Mesothelial cell of epicardium (in vitro differentiated cells): ENCODE measurements around the gene GLT8D1. TPM values are rescaled to one million over a fixed set of nuclear protein-coding genes. Genes with fewer than 3 reads are reported as not detected.

ENCODE experiments used
- DNase-seq, 2 experiments: peaks; one replicate each; pipeline ENCODE4 v3.0.0; 2021; ENCODE audit warnings: low spot score in 2 of 2; ENCODE audit not compliant: unreplicated experiment in 2 of 2
- H3K27ac Mint-ChIP-seq: 2 replicates; pipeline ENCODE4 v1.8.0; 2021; ENCODE audit warnings: mixed read lengths
- H3K27me3 Mint-ChIP-seq: 2 replicates; pipeline ENCODE4 v1.8.0; 2021; ENCODE audit warnings: low read depth, mixed read lengths
- H3K36me3 Mint-ChIP-seq: 2 replicates; pipeline ENCODE4 v1.8.0; 2021; ENCODE audit warnings: mixed read lengths
- H3K4me1 Mint-ChIP-seq: 2 replicates; pipeline ENCODE4 v1.8.0; 2021; ENCODE audit warnings: mixed read lengths
- H3K4me3 Mint-ChIP-seq: 2 replicates; pipeline ENCODE4 v1.8.0; 2021; ENCODE audit warnings: mild to moderate bottlenecking, moderate library complexity, mixed read lengths
- H3K9me3 Mint-ChIP-seq: 2 replicates; pipeline ENCODE4 v1.8.0; 2021; ENCODE audit warnings: mixed read lengths
- total RNA-seq: library from RNA; stranded (reverse); gene quantifications from 3 replicates; pipeline ENCODE4 v1.2.1, GENCODE V29; 2021
- TF ChIP-seq, protein P1 (sequence below): fragments of 200-600 bp; sonication (generic); IDR thresholded peaks from one replicate; pipeline ENCODE4 v1.5.0; 2021; ENCODE audit warnings: antibody characterized with exemption; ENCODE audit not compliant: unreplicated experiment

Gene GLT8D1
- total RNA-seq, 1 donor from 2014 or later: 79.2 TPM

DNA sequence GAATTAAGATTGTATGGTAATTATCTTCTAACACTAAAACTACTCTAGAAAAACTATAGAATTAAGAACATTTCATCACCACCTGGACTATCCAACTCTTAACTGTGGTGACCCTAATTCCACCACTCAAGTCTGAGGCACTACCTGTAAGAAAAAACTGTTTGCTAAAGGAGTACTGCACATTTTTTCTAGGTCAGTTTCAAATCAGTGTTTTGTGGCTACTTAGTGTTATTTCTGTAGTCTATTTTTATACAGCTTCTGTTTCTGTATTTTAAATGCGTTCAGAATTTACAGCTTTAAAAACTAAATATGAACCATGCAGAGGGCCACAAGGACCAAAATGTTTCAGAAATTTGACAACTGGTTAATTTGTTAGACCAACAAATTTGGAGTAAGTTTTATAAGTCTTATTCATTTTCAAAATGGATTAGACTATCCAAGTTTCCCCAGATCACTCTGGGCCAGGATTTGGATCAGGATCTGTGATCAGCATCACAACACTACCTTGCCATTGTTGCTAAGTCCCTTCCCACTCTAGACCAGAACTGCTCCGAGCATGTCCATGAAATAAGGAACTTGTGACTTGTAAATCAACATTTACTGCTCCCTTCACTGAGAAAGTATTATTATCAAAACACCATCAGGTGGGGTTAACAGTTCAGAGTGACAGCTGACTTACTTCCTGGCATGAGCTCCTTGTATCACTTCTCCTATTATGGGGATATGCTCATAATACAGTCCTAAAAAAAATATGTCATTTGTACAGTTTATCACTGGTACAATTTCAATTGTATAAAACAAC lies 8.6 kb downstream of the GLT8D1 start:
- no peaks in the 10 kb centered on the region for H3K27me3 Mint-ChIP-seq
- H3K4me3 Mint-ChIP-seq: no peak overlapping the region
- H3K36me3 Mint-ChIP-seq: peaks cover 36% of the 10 kb centered on the region
- TF ChIP-seq, protein P1, sequence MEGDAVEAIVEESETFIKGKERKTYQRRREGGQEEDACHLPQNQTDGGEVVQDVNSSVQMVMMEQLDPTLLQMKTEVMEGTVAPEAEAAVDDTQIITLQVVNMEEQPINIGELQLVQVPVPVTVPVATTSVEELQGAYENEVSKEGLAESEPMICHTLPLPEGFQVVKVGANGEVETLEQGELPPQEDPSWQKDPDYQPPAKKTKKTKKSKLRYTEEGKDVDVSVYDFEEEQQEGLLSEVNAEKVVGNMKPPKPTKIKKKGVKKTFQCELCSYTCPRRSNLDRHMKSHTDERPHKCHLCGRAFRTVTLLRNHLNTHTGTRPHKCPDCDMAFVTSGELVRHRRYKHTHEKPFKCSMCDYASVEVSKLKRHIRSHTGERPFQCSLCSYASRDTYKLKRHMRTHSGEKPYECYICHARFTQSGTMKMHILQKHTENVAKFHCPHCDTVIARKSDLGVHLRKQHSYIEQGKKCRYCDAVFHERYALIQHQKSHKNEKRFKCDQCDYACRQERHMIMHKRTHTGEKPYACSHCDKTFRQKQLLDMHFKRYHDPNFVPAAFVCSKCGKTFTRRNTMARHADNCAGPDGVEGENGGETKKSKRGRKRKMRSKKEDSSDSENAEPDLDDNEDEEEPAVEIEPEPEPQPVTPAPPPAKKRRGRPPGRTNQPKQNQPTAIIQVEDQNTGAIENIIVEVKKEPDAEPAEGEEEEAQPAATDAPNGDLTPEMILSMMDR: no peak
- no peak for DNase-seq
- H3K9me3 Mint-ChIP-seq: no peaks in the 10 kb centered on the region
- H3K4me1 Mint-ChIP-seq: no peaks in the 10 kb centered on the region
- H3K27ac Mint-ChIP-seq: peak overlapping the region; percentile 25

DNA sequence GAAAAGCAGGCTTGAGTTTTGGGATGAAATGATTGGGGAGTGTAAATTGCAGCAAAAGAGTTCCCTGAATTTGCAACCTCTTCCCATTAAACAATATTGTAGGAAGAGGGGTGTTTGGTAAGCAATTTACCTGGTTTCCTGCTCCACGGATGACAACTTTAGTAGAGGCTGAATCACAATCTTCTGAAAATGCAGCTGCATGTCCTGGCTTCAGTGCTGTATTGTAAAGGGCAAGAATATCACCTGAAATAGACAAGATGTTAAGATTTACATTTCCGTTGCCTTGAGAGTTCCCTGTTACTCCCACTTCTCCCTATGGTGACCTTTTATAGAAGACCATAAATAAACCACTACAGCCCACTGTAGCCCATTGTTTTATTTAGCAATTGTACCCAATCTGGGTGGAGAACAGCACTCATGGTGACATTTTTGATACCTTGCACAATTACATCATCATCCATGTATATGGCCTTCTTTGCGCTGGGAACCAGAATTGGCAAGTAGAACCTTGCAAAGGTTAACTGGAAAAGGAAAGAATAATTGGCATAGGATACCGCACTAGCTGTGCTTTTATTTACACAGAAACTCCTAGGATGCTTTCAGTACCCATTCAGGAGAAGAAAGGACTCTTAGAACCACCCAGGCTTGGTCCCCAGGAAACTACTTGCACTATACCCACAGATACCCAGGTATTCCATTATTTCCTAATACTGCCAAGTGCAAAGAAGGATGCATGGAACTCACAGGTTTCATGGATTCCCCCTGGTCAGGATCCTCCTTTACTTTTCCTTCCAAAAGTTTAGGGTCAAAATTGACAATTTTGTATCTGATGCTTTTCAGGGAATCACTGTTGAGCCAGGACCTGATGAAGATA lies 9.6 kb downstream of the GLT8D1 start:
- TF ChIP-seq, protein P1: no peak
- Mint-ChIP-seq H3K27me3 (no peaks in the 10 kb centered on the region), H3K27ac (peak overlapping the region; percentile 13), H3K36me3 (peaks cover 40% of the 10 kb centered on the region), H3K4me1 (no peaks in the 10 kb centered on the region), H3K4me3 (no peak overlapping the region), H3K9me3 (no peaks in the 10 kb centered on the region)
- DNase-seq: no peak

DNA sequence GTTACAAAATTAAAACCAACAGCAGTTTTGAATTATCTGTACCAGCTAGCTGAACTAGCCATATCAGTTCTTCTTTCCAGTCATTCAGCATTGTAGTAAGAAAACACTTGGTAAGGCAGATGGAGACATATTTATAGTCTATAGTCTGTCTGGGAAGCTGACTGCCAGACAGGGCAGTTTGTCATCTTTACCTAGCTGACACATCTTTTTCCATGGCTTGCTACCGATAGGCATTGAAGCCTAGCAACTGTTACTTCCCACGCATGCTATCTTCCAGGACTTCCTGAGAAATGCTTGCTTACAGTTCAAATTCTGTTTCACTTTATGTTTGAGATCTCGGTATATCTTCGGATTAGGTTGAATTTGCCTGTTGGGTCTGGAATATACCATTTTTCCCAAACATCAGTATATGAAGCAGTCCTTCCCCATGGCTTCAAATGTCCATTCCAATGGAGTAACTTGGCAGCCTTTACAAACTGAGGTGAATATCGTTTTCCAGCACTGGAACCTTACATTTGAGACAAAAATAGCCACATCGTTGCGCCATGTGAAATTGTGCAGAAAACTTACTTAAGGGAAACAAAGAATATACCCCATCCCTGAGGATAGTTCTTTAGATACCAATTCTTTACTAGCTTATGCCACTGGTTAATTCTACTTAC lies 10.9 kb downstream of the GLT8D1 start:
- Mint-ChIP-seq H3K4me3 (no peak overlapping the region), H3K27ac (peak overlapping the region; percentile 43), H3K36me3 (peaks cover 44% of the 10 kb centered on the region), H3K27me3 (no peaks in the 10 kb centered on the region), H3K4me1 (no peaks in the 10 kb centered on the region), H3K9me3 (no peaks in the 10 kb centered on the region)
- TF ChIP-seq, protein P1: no peak
- DNase-seq: no peak

DNA sequence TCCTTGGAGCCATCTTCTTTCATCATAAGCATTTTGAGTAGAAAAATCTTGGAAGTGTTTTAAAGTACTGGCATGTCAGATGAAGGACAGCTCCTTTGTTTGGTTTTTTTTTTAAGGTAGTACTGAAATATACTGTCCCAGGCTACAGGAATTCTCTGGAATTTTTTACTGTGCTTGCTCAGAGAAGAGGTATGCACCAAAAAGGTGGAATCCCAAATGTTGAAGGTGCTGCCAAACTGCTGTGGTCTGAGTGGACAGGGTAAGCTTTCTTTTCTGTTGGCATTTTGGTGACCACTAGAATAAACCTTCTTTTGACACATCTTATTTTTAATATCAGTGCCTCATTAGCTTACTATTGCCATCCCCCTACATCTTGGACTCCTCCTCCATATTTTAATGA lies 12.5 kb downstream of the GLT8D1 start:
- H3K9me3 Mint-ChIP-seq: no peaks in the 10 kb centered on the region
- H3K27me3 Mint-ChIP-seq: no peaks in the 10 kb centered on the region
- H3K36me3 Mint-ChIP-seq: peaks cover 58% of the 10 kb centered on the region
- no peak overlapping the region for H3K4me3 Mint-ChIP-seq
- peak overlapping the region; percentile 4 for H3K27ac Mint-ChIP-seq
- TF ChIP-seq, protein P1: no peak
- peaks cover 7% of the 10 kb centered on the region for H3K4me1 Mint-ChIP-seq
- DNase-seq: no peak

DNA sequence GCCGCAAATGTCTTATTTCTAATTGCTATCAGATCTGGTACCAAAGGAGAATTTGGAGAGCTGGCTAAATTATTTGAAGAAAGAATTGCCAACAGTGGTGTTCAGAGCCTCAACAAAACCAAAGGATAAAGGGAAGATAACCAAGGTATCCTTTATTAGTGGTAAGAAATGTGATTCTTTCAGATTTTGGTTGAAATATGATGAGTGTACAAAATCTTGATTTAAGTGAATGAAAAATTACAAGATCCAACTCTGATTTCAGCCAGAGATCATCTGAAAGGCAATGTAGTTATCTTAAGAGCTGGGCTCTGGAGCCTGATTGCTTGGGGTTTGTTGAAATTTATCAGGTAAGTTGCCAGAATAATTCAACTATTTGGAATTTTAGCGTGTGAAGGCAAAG lies 15.0 kb downstream of the GLT8D1 start:
- Mint-ChIP-seq H3K4me3 (no peak overlapping the region), H3K27ac (no peak overlapping the region), H3K9me3 (no peaks in the 10 kb centered on the region), H3K36me3 (peaks cover 49% of the 10 kb centered on the region), H3K4me1 (peaks cover 19% of the 10 kb centered on the region), H3K27me3 (no peaks in the 10 kb centered on the region)
- TF ChIP-seq, protein P1: no peak
- no peak for DNase-seq
